Astrocyte of the cerebellum (primary cell): ENCODE results near the gene TEAD4.

Experiments used
- DNase-seq: peaks from one replicate; pipeline ENCODE4 v3.0.0-alpha.2; 2011; ENCODE audit warnings: low read depth
- H3K4me3 ChIP-seq: 2 replicates; pipeline ENCODE4 v1.5.1; 2011; ENCODE audit warnings: mild to moderate bottlenecking, low read depth, low read length, moderate library complexity
- CTCF ChIP-seq: IDR thresholded peaks from 2 replicates; pipeline ENCODE4 v1.5.1; 2012; ENCODE audit warnings: low read length, low read depth, moderate library complexity, mild to moderate bottlenecking; ENCODE audit errors: missing control alignments
- in situ Hi-C: cut with HindIII; loops from 2 replicates; pipeline ENCODE4 v1.10.0; 2017; ENCODE audit warnings: low sequenced_read_pairs

Gene TEAD4

GRCh38 chr12:3032770-3033538, 73.8 kb downstream of the TEAD4 start:
- in situ Hi-C loops, result no loop called here
- no peak for DNase-seq
- no peak for TF ChIP-seq CTCF
- no peak overlapping the region for H3K4me3 ChIP-seq

- DNase-seq, result no peak
- in situ Hi-C loops, result no loop called here
- TF ChIP-seq CTCF, result no peak
- no peak overlapping the region for H3K4me3 ChIP-seq
These were observed 74.3 kb downstream of the TEAD4 start for GRCh38 chr12:3033539-3033867.

GRCh38 chr12:3034067-3034750, 75.0 kb downstream of the TEAD4 start:
- no peak overlapping the region for H3K4me3 ChIP-seq
- DNase-seq, result peak; percentile 31
- peak; percentile 89 for TF ChIP-seq CTCF
- in situ Hi-C loops, result no loop called here

GRCh38 chr12:3035171-3035570, 76.0 kb downstream of the TEAD4 start:
- no peak for DNase-seq
- no peak for TF ChIP-seq CTCF
- in situ Hi-C loops, result no loop called here
- H3K4me3 ChIP-seq, result no peak overlapping the region

GRCh38 chr12:3035815-3036702, 76.9 kb downstream of the TEAD4 start:
- no peak overlapping the region for H3K4me3 ChIP-seq
- TF ChIP-seq CTCF, result peak; percentile 73
- in situ Hi-C loops, result no loop called here
- no peak for DNase-seq

GRCh38 chr12:3036901-3037600, 77.9 kb downstream of the TEAD4 start:
- no peak for TF ChIP-seq CTCF
- in situ Hi-C loops, result no loop called here
- H3K4me3 ChIP-seq, result no peak overlapping the region
- no peak for DNase-seq
